Ascending aorta (tissue), 2 donors: ENCODE data around the gene TRAM2. TPM values are rescaled to one million over a fixed set of nuclear protein-coding genes. Genes with fewer than 3 reads are reported as not detected.
A peak's percentile ranks its signal among the peaks of the same experiment; 100 is the strongest.

Source experiments
- DNase-seq, 2 donors: peaks; one replicate each; pipeline ENCODE4 v3.0.0-alpha.2; 2019; ENCODE audit warnings: low spot score in 2 of 2
- H3K27ac ChIP-seq, 2 donors: fragments of 200-600 bp; sonication (generic); one replicate each; pipeline ENCODE4 v1.5.1; 2016 to 2017; ENCODE audit warnings: mild to moderate bottlenecking in 1 of 2
- H3K27me3 ChIP-seq: fragments of 200-600 bp; sonication (generic); one replicate; pipeline ENCODE4 v1.5.1; 2017
- H3K36me3 ChIP-seq, 2 donors: fragments of 200-600 bp; sonication (generic); one replicate each; pipeline ENCODE4 v1.5.1; 2016
- H3K4me1 ChIP-seq, 2 donors: fragments of 200-600 bp; sonication (generic); one replicate each; pipeline ENCODE4 v1.5.1; 2016 to 2017; ENCODE audit warnings: mild to moderate bottlenecking in 1 of 2
- H3K4me3 ChIP-seq, 2 donors: fragments of 200-600 bp; sonication (generic); one replicate each; pipeline ENCODE4 v1.5.1; 2016 to 2017; ENCODE audit warnings: mild to moderate bottlenecking in 1 of 2
- H3K9me3 ChIP-seq, 2 donors: fragments of 200-600 bp; sonication (generic); one replicate each; pipeline ENCODE4 v1.5.1; 2016
- intact Hi-C: fragments of 100-400 bp; cut with DNase I; formaldehyde crosslinking; loops from one replicate; pipeline ENCODE4 v1.15.1; 2023
- total RNA-seq: library from RNA; depleted of rRNA; stranded (reverse); fragments of >200 nt; gene quantifications from one replicate; pipeline ENCODE4 v1.1.0, GENCODE V29; 2016
- TF ChIP-seq, protein P1 (sequence below), 3 experiments: fragments of 200-600 bp in 2 of 3; fragments of 450-650 bp in 1 of 3; sonication (generic) in 2 of 3; IDR thresholded peaks; one replicate each; pipeline ENCODE4 v1.5.1; 2016 to 2019; ENCODE audit warnings: antibody characterized with exemption in 3 of 3, mild to moderate bottlenecking in 1 of 3, moderate library complexity in 1 of 3

TRAM2 gene
- total RNA-seq, 1 donor from 2014 or later: 32.6 TPM

DNA sequence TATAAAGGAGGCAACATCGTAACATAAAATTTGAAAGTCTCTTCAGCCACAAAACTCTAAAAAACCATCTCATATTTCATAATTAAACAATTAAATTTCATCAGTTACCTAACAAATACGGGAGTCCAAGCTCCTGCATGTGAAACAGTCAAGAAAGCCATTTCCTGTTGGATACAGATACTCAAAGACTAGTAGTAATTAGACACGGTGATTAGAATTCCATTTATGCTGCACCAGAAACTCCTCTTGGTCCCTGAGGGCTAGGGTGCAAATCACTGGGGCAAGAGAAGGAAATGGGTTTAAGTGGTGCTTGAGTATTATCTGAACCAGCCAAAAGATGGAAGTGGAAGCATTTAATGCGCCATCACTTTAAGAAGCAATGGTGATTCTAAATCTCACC lies 27.4 kb downstream of the TRAM2 start:
- no peak for DNase-seq
- peak overlapping the region; percentile 31 to 41 for H3K27ac ChIP-seq
- TF ChIP-seq, protein P1, sequence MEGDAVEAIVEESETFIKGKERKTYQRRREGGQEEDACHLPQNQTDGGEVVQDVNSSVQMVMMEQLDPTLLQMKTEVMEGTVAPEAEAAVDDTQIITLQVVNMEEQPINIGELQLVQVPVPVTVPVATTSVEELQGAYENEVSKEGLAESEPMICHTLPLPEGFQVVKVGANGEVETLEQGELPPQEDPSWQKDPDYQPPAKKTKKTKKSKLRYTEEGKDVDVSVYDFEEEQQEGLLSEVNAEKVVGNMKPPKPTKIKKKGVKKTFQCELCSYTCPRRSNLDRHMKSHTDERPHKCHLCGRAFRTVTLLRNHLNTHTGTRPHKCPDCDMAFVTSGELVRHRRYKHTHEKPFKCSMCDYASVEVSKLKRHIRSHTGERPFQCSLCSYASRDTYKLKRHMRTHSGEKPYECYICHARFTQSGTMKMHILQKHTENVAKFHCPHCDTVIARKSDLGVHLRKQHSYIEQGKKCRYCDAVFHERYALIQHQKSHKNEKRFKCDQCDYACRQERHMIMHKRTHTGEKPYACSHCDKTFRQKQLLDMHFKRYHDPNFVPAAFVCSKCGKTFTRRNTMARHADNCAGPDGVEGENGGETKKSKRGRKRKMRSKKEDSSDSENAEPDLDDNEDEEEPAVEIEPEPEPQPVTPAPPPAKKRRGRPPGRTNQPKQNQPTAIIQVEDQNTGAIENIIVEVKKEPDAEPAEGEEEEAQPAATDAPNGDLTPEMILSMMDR (IDR thresholded peaks at IDR 0.05): no peak
- no peaks in the 10 kb centered on the region for H3K36me3 ChIP-seq
- H3K4me3 ChIP-seq: no peak overlapping the region
- no peaks in the 10 kb centered on the region for H3K9me3 ChIP-seq
- no peaks in the 10 kb centered on the region for H3K27me3 ChIP-seq
- intact Hi-C loops: no loop called here
- H3K4me1 ChIP-seq: peaks cover 20 to 81% of the 10 kb centered on the region in 2 donors

DNA sequence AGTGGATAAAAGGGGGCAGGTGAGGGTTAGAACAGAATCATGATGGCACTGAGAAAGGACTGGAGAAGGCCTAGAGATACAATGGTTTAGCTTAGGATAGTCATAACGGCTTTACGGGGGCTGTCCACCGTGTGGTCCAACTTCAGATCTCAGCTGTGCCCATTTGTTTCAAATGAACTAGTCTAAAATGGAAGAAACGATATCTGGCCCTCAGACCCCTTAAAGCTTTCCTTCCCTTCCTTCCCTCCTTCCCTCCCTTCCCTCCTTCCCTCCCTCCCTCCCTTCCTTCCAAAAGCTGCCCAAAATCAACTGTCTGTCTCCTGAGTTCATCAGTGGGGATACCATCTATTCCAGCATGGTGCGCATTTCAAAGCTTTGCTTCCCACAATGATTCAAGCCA lies 27.9 kb downstream of the TRAM2 start:
- Histone ChIP-seq H3K4me1 (peaks cover 24 to 83% of the 10 kb centered on the region in 2 donors), H3K4me3 (no peak overlapping the region), H3K9me3 (no peaks in the 10 kb centered on the region), H3K36me3 (no peaks in the 10 kb centered on the region), H3K27ac (peak overlapping the region; percentile 41 to 43), H3K27me3 (no peaks in the 10 kb centered on the region)
- intact Hi-C loops: no loop called here
- TF ChIP-seq, protein P1 (IDR thresholded peaks at IDR 0.05): no peak
- no peak for DNase-seq

DNA sequence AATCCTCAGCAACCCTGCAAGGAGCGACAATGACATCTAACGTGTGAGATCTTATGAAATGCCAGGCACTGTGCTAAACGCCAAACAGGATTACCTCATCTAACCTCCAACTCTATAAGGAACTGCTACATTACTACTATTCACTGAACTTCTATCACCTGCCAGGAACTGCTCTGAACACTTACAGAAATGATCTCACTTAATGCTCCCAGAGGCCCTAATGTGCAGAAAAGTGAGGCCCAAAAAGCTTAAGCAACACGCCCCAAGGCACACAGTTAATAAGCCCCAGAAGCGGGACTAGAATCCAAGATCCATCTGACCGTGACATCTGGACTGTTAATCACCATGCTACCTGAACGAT lies 28.5 kb downstream of the TRAM2 start:
- Histone ChIP-seq H3K27ac (peak overlapping the region; percentile 41 to 43), H3K27me3 (no peaks in the 10 kb centered on the region), H3K4me1 (peaks cover 29 to 83% of the 10 kb centered on the region in 2 donors), H3K9me3 (no peaks in the 10 kb centered on the region), H3K36me3 (no peaks in the 10 kb centered on the region), H3K4me3 (no peak overlapping the region)
- TF ChIP-seq, protein P1 (IDR thresholded peaks at IDR 0.05): no peak
- DNase-seq: no peak
- intact Hi-C loops: no loop called here

DNA sequence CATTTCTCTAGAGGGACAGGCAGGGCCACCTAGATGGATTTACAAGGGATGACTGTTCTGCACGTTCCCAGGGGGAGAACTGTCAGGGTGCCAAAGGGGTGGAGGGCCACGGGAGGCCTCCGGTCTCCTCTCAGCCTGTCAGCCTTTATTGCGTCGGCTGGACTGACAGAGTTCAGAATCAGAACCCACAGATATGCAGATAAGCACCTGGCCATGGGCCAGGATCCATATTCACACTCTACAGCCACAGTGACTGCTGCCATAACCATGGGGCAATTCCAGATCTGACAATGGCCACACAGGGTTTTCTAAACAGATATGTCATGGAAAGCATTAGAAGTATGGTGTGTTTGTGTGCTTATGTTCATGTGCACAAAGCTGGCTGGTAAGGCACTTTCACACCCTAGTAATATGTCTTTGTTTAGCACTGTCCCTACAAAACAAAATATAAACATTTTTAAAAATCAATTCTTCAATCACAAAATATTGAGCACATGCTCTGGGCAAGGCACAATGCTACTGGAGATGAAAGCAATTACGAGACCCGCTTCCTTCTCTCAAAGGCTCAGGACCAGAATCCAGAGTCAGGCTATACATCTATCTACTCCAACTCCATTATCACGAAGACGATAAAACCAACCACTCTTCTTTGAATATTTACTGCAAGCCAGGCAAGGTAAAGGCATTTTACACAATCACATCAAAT lies 29.1 kb downstream of the TRAM2 start:
- intact Hi-C loops: no loop called here
- no peaks in the 10 kb centered on the region for H3K9me3 ChIP-seq
- peak overlapping the region; percentile 41 to 43 for H3K27ac ChIP-seq
- H3K36me3 ChIP-seq: no peaks in the 10 kb centered on the region
- no peak overlapping the region for H3K4me3 ChIP-seq
- no peak for DNase-seq
- peaks cover 29 to 83% of the 10 kb centered on the region in 2 donors for H3K4me1 ChIP-seq
- H3K27me3 ChIP-seq: no peaks in the 10 kb centered on the region
- TF ChIP-seq, protein P1 (IDR thresholded peaks at IDR 0.05): peak in 1 of 3 experiments; percentile 0

DNA sequence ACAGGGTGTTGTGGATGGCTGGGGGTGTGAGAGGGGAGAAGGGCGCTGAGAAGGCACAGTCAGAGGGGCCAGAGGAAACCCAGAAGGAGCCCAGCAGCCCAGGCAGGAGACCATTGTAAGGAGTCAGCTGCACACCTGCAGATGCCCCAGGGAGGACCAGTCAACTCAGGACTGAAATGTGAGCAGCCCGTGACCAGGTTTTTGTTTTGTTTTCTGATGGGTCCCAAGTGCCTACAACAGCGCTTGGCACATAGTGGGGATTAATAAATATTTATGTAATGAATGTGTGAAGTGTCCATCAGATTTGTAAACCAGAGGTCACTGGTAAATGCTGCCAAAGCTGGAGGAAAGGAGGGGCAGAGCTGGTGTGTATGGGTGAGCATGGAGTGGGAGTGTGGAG lies 30.2 kb downstream of the TRAM2 start:
- no peak overlapping the region for H3K4me3 ChIP-seq
- no peaks in the 10 kb centered on the region for H3K9me3 ChIP-seq
- no peaks in the 10 kb centered on the region for H3K27me3 ChIP-seq
- intact Hi-C loops: no loop called here
- no peaks in the 10 kb centered on the region for H3K36me3 ChIP-seq
- H3K27ac ChIP-seq: peak overlapping the region in 1 of 2 donors; percentile 87
- TF ChIP-seq, protein P1 (IDR thresholded peaks at IDR 0.05): no peak
- no peak for DNase-seq
- peaks cover 26 to 79% of the 10 kb centered on the region in 2 donors for H3K4me1 ChIP-seq
